DOHH2 (cell line): ENCODE results near the gene PIGT.

Experiments used
- H3F3A ChIP-seq: fragments of 200-600 bp; sonication (generic), shearing (Covaris generic); 2 replicates; pipeline ENCODE4 v1.6.0; 2016; ENCODE audit warnings: antibody characterized with exemption, mild to moderate bottlenecking; ENCODE audit not compliant: control insufficient read depth, insufficient read depth
- H3K27ac ChIP-seq: fragments of 200-600 bp; sonication (generic); 2 replicates; pipeline ENCODE4 v1.5.1; 2014; ENCODE audit warnings: low read depth, mild to moderate bottlenecking, low read length, moderate library complexity
- H3K27me3 ChIP-seq: fragments of 200-600 bp; sonication (generic); 2 replicates; pipeline ENCODE4 v1.6.1; 2014; ENCODE audit warnings: mild to moderate bottlenecking, low read length, mixed read lengths; ENCODE audit not compliant: control insufficient read depth
- H3K36me3 ChIP-seq: fragments of 200-600 bp; sonication (generic); 2 replicates; pipeline ENCODE4 v1.6.1; 2014; ENCODE audit warnings: mild to moderate bottlenecking, low read length, moderate library complexity, mixed read lengths; ENCODE audit not compliant: control insufficient read depth
- H3K4me1 ChIP-seq: fragments of 200-600 bp; sonication (generic); 2 replicates; pipeline ENCODE4 v1.6.1; 2014; ENCODE audit warnings: mild to moderate bottlenecking, low read length, mixed read lengths; ENCODE audit not compliant: control insufficient read depth
- H3K4me2 ChIP-seq: fragments of 200-600 bp; sonication (generic); 2 replicates; pipeline ENCODE4 v1.6.0; 2014; ENCODE audit warnings: mild to moderate bottlenecking, low read length, moderate library complexity
- H3K4me3 ChIP-seq: fragments of 200-600 bp; sonication (generic); 2 replicates; pipeline ENCODE4 v1.5.1; 2014; ENCODE audit warnings: mild to moderate bottlenecking, low read length, mixed read lengths
- H3K79me2 ChIP-seq: fragments of 200-600 bp; sonication (generic); 2 replicates; pipeline ENCODE4 v1.6.1; 2014; ENCODE audit warnings: mild to moderate bottlenecking, low read length, mixed read lengths; ENCODE audit not compliant: control insufficient read depth
- H3K9me2 ChIP-seq: fragments of 200-600 bp; sonication (generic); replicated peaks from 2 replicates; pipeline ENCODE4 v1.6.1; 2014; ENCODE audit warnings: mild to moderate bottlenecking, low read length, mixed read lengths; ENCODE audit not compliant: control insufficient read depth
- H3K9me3 ChIP-seq: fragments of 200-600 bp; sonication (generic); 2 replicates; pipeline ENCODE4 v1.6.1; 2014; ENCODE audit warnings: antibody characterized with exemption, low read length, mixed read lengths; ENCODE audit not compliant: control insufficient read depth, insufficient read depth
- H4K20me1 ChIP-seq: fragments of 200-600 bp; sonication (generic); 2 replicates; pipeline ENCODE4 v1.6.0; 2014; ENCODE audit warnings: low read depth, mild to moderate bottlenecking, antibody characterized with exemption, low read length, moderate library complexity; ENCODE audit not compliant: control insufficient read depth, insufficient read depth
- EZH2phosphoT487 ChIP-seq: fragments of 200-600 bp; sonication (generic); IDR thresholded peaks from 2 replicates; pipeline ENCODE4 v1.6.1; 2017; ENCODE audit warnings: borderline replicate concordance, mild to moderate bottlenecking, antibody characterized with exemption, low read length, moderate library complexity, mixed read lengths
- TF ChIP-seq, protein P1 (sequence below): fragments of 200-600 bp; sonication (generic); IDR thresholded peaks from one replicate; pipeline ENCODE4 v1.5.1; 2014; ENCODE audit warnings: antibody characterized with exemption, mild to moderate bottlenecking, low read depth, low read length; ENCODE audit not compliant: poor library complexity, severe bottlenecking

The PIGT gene

GRCh38 chr20:45452772-45453691, 37.1 kb downstream of the PIGT start:
- Histone ChIP-seq H4K20me1 (no peaks in the 10 kb centered on the region), H3K4me2 (no peak overlapping the region), H3K4me3 (no peak overlapping the region), H3K27ac (no peak overlapping the region), H3K36me3 (no peaks in the 10 kb centered on the region), H3F3A (no peaks in the 10 kb centered on the region), H3K79me2 (no peaks in the 10 kb centered on the region), H3K9me2 (no peaks in the 10 kb centered on the region), H3K9me3 (no peaks in the 10 kb centered on the region), H3K4me1 (peaks cover 6% of the 10 kb centered on the region), H3K27me3 (no peaks in the 10 kb centered on the region)
- TF ChIP-seq, protein P1, sequence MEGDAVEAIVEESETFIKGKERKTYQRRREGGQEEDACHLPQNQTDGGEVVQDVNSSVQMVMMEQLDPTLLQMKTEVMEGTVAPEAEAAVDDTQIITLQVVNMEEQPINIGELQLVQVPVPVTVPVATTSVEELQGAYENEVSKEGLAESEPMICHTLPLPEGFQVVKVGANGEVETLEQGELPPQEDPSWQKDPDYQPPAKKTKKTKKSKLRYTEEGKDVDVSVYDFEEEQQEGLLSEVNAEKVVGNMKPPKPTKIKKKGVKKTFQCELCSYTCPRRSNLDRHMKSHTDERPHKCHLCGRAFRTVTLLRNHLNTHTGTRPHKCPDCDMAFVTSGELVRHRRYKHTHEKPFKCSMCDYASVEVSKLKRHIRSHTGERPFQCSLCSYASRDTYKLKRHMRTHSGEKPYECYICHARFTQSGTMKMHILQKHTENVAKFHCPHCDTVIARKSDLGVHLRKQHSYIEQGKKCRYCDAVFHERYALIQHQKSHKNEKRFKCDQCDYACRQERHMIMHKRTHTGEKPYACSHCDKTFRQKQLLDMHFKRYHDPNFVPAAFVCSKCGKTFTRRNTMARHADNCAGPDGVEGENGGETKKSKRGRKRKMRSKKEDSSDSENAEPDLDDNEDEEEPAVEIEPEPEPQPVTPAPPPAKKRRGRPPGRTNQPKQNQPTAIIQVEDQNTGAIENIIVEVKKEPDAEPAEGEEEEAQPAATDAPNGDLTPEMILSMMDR = no peak
- TF ChIP-seq EZH2phosphoT487 = no peak

- peaks cover 8% of the 10 kb centered on the region; the same call in 1 of the 2 replicates for H3K27me3 ChIP-seq
- H3F3A ChIP-seq = no peaks in the 10 kb centered on the region
- H3K9me3 ChIP-seq = no peaks in the 10 kb centered on the region
- H3K4me2 ChIP-seq = no peak overlapping the region
- no peaks in the 10 kb centered on the region for H3K36me3 ChIP-seq
- H3K79me2 ChIP-seq = no peaks in the 10 kb centered on the region
- no peak for TF ChIP-seq EZH2phosphoT487
- TF ChIP-seq, protein P1 = peak; percentile 72
- H3K9me2 ChIP-seq = no peaks in the 10 kb centered on the region
- no peak overlapping the region for H3K4me3 ChIP-seq
- no peak overlapping the region for H3K27ac ChIP-seq
- no peaks in the 10 kb centered on the region for H4K20me1 ChIP-seq
- peaks cover 6% of the 10 kb centered on the region for H3K4me1 ChIP-seq
Observed at GRCh38 chr20:45456632-45457031, 40.7 kb downstream of the PIGT start.

GRCh38 chr20:45459606-45460005, 43.7 kb downstream of the PIGT start:
- Histone ChIP-seq H3K4me1 (no peaks in the 10 kb centered on the region), H3K27me3 (peaks cover 33% of the 10 kb centered on the region), H3F3A (no peaks in the 10 kb centered on the region), H3K36me3 (no peaks in the 10 kb centered on the region), H3K4me3 (no peak overlapping the region), H3K27ac (no peak overlapping the region), H3K79me2 (no peaks in the 10 kb centered on the region), H4K20me1 (no peaks in the 10 kb centered on the region), H3K9me2 (no peaks in the 10 kb centered on the region), H3K9me3 (no peaks in the 10 kb centered on the region), H3K4me2 (no peak overlapping the region)
- TF ChIP-seq, protein P1 = peak; percentile 24
- TF ChIP-seq EZH2phosphoT487 = no peak
